HepG2 (cell line): ENCODE data around the gene SPACA4. TPM values are rescaled to one million over a fixed set of nuclear protein-coding genes. Genes with fewer than 3 reads are reported as not detected.
A peak's percentile ranks its signal among the peaks of the same experiment; 100 is the strongest.

Experiments
- ATAC-seq: fragments of 200-7000 bp; cut with Tn5 transposase; 3 replicates; pipeline ENCODE4 v1.9.1; 2020; ENCODE audit warnings: mild to moderate bottlenecking, moderate library complexity
- BruUV-seq: library from RNA; stranded (reverse); fragments of 400-500 nt; replicated peaks from 2 replicates; lab custom pipeline; 2021; lab: Mats Ljungman, UMichigan
- CTCF ChIA-PET: fragments of 300-600 bp; formaldehyde crosslinking; extraction: SDS; loops from one replicate; lab custom pipeline; 2021; ENCODE audit warnings: low total read pairs, inconsistent platforms, low intra/inter-chr PET ratio; lab: Yijun Ruan, JAX
- POLR2A ChIA-PET: fragments of 350-600 bp; sonication (Branson Sonifier 250); formaldehyde crosslinking; loops from one replicate; lab custom pipeline; 2020; ENCODE audit warnings: antibody characterized with exemption, inconsistent platforms; lab: Yijun Ruan, JAX
- DNase-seq: peaks from one replicate; pipeline ENCODE4 v3.0.0-alpha.2; 2015; ENCODE audit warnings: low spot score
- FAIRE-seq: peaks from 3 replicates; lab custom pipeline; 2011; peaks lifted over from hg19 to GRCh38; lab: Jason Lieb, UNC
- H2AFZ ChIP-seq: one replicate; pipeline ENCODE4 v1.6.1; 2011; ENCODE audit warnings: low read length, inconsistent platforms
- H3K27ac ChIP-seq: fragments of 300-600 bp; 3 replicates; pipeline ENCODE4 v1.8.0; 2011; ENCODE audit warnings: mixed run types, mild to moderate bottlenecking, mixed read lengths, low read length, inconsistent platforms; ENCODE audit not compliant: insufficient read depth; ENCODE audit errors: extremely low read length
- H3K27me3 ChIP-seq, 2 experiments: fragments of 200-600 bp in 1 of 2; 2 replicates in 1 of 2; 3 replicates in 1 of 2; pipeline versions ENCODE4 v1.6.0 to v1.8.0; 2011; ENCODE audit warnings: low read length in 2 of 2, mild to moderate bottlenecking in 2 of 2, moderate library complexity in 2 of 2, inconsistent platforms in 1 of 2; ENCODE audit not compliant: insufficient read depth in 2 of 2, control insufficient read depth in 1 of 2
- H3K36me3 ChIP-seq, 2 experiments: fragments of 200-600 bp in 1 of 2; replicated peaks in 1 of 2; 2 replicates in 1 of 2; 3 replicates in 1 of 2; pipeline versions ENCODE4 v1.5.1 to v1.8.0; 2011; ENCODE audit warnings: low read length in 2 of 2, inconsistent platforms in 1 of 2; ENCODE audit not compliant: insufficient read depth in 2 of 2, control insufficient read depth in 1 of 2
- H3K4me1 ChIP-seq: 2 replicates; pipeline ENCODE4 v1.5.1; 2012; ENCODE audit warnings: low read length, inconsistent platforms; ENCODE audit not compliant: insufficient read depth
- H3K4me2 ChIP-seq: 2 replicates; pipeline ENCODE4 v1.6.0; 2011; ENCODE audit warnings: low read depth, low read length, inconsistent platforms
- H3K4me3 ChIP-seq, 3 experiments: fragments of 200-600 bp in 1 of 3; sonication (generic), shearing (Covaris generic) in 1 of 3; replicated peaks in 1 of 3; 2 replicates each; pipeline ENCODE4 v1.5.1; 2011 to 2016; ENCODE audit warnings: low read length in 3 of 3, inconsistent platforms in 2 of 3, low read depth in 2 of 3, mild to moderate bottlenecking in 2 of 3, control low read depth in 1 of 3, mixed read lengths in 1 of 3; ENCODE audit not compliant: insufficient read depth in 1 of 3
- H3K79me2 ChIP-seq: one replicate; pipeline ENCODE4 v1.6.1; 2011; ENCODE audit warnings: low read length, inconsistent platforms; ENCODE audit not compliant: insufficient read depth
- H3K9ac ChIP-seq: 2 replicates; pipeline ENCODE4 v1.6.0; 2011; ENCODE audit warnings: mild to moderate bottlenecking, low read depth, low read length, inconsistent platforms; ENCODE audit not compliant: insufficient read depth
- H3K9me3 ChIP-seq: 2 replicates; pipeline ENCODE4 v1.5.1; 2012; ENCODE audit warnings: mild to moderate bottlenecking, low read length
- H4K20me1 ChIP-seq: 2 replicates; pipeline ENCODE4 v1.6.0; 2011; ENCODE audit warnings: inconsistent platforms, mild to moderate bottlenecking, low read length, moderate library complexity; ENCODE audit not compliant: insufficient read depth
- ARID5B ChIP-seq: IDR thresholded peaks from 2 replicates; pipeline ENCODE4 v1.4.0; 2020; ENCODE audit warnings: mild to moderate bottlenecking, missing genetic modification reagents
- KDM2A ChIP-seq: sonication (generic); formaldehyde crosslinking; IDR thresholded peaks from 2 replicates; pipeline ENCODE4 v1.4.0; 2020; ENCODE audit warnings: low read depth, missing genetic modification reagents, borderline replicate concordance
- KDM3A ChIP-seq: IDR thresholded peaks from 2 replicates; pipeline ENCODE4 v1.6.1; 2018; ENCODE audit warnings: low read depth, missing compliant biosample characterization
- PTBP1 ChIP-seq: fragments of 200-400 bp; formaldehyde crosslinking; IDR thresholded peaks from 2 replicates; pipeline ENCODE4 v1.6.1; 2018; ENCODE audit warnings: low read length, low read depth; ENCODE audit not compliant: poor library complexity, severe bottlenecking
- ZBTB7A ChIP-seq: sonication (generic); formaldehyde crosslinking; IDR thresholded peaks from 2 replicates; pipeline ENCODE4 v1.8.0; 2022; ENCODE audit warnings: mild to moderate bottlenecking, missing genetic modification reagents
- ZFY ChIP-seq: sonication (generic); formaldehyde crosslinking; IDR thresholded peaks from 2 replicates; pipeline ENCODE4 v1.4.0; 2020; ENCODE audit warnings: missing genetic modification reagents
- ZHX1 ChIP-seq: sonication (generic); formaldehyde crosslinking; IDR thresholded peaks from 2 replicates; pipeline ENCODE4 v1.8.1; 2022; ENCODE audit warnings: low read depth, mild to moderate bottlenecking, missing genetic modification reagents
- ZNF543 ChIP-seq: sonication (generic); formaldehyde crosslinking; IDR thresholded peaks from 2 replicates; pipeline ENCODE4 v1.4.0; 2020; ENCODE audit warnings: mild to moderate bottlenecking, missing genetic modification reagents
- ZNF552 ChIP-seq: sonication (generic); formaldehyde crosslinking; IDR thresholded peaks from 2 replicates; pipeline ENCODE4 v1.9.0; 2022; ENCODE audit warnings: missing genetic modification reagents, mild to moderate bottlenecking, borderline replicate concordance
- ZNF747 ChIP-seq: sonication (generic); formaldehyde crosslinking; IDR thresholded peaks from 2 replicates; pipeline ENCODE4 v1.8.1; 2023; ENCODE audit warnings: missing genetic modification reagents, mild to moderate bottlenecking, borderline replicate concordance
- ZNF749 ChIP-seq: sonication (generic); formaldehyde crosslinking; IDR thresholded peaks from 2 replicates; pipeline ENCODE4 v1.8.0; 2022; ENCODE audit warnings: mild to moderate bottlenecking, missing genetic modification reagents, moderate library complexity, borderline replicate concordance
- ZNF768 ChIP-seq: sonication (generic); formaldehyde crosslinking; IDR thresholded peaks from 2 replicates; pipeline ENCODE4 v1.4.0; 2020; ENCODE audit warnings: missing genetic modification reagents
- WGBS: methylation state at CpG from one replicate; pipeline ENCODE4 v1.1.6; 2017; ENCODE audit warnings: low lambda C conversion rate; 5-methylcytosine and 5-hydroxymethylcytosine counted together
- in situ Hi-C: cut with HindIII; loops from 2 replicates; pipeline ENCODE4 v1.10.0; 2017; ENCODE audit warnings: low pct_unique_long_range_greater_than_20kb; ENCODE audit not compliant: extremely low pct_ligation_motif_present
- intact Hi-C: fragments of 100-400 bp; cut with micrococcal nuclease; formaldehyde crosslinking; loops from one replicate; pipeline ENCODE4 v1.10.0; 2022; ENCODE audit not compliant: unreplicated experiment
- polyA plus RNA-seq, 8 experiments: library from polyadenylated mRNA; depleted of rRNA in 3 of 8; stranded (reverse) in 7 of 8; unstranded in 1 of 8; fragments of >200 nt; fragmentation: Illumina TruSeq in 4 of 8; extraction: Trizol in 4 of 8; gene quantifications; 2 replicates each; pipeline versions ENCODE4 v1.2.1 to v1.2.3, GENCODE V29; 2011 to 2016; ENCODE audit warnings: low read depth in 4 of 8, missing spikeins in 1 of 8, mixed read lengths in 1 of 8; ENCODE audit not compliant: insufficient read depth in 1 of 8
- total RNA-seq, 5 experiments: library from RNA; depleted of rRNA; stranded (reverse); fragments of >200 nt; fragmentation: Illumina TruSeq; extraction: Trizol; gene quantifications; 2 replicates each; pipeline ENCODE4 v1.2.3, GENCODE V29; 2016; ENCODE audit warnings: low read depth in 1 of 5

The SPACA4 gene
- total and polyA plus RNA-seq, 2 of the 13 experiments (the other 11 are each of a cell fraction or from before 2014, with no cell fraction given), result not detected

- TF ChIP-seq ARID5B (CRISPR knock-in tag), result no peak
- no peak for TF ChIP-seq ZNF552 (CRISPR knock-in tag)
- TF ChIP-seq ZNF747 (CRISPR knock-in tag), result no peak
Measured at GRCh38 chr19:48645620-48646000, 39.1 kb downstream of the SPACA4 start (continued).

- H3K27ac ChIP-seq, result no peak within 1 kb of the TSS
- CTCF ChIA-PET, result interaction anchor here (0.7 to 1.6 kb wide), 4 partner anchors 9 to 189 kb away, joined by 3 to 10 read pairs (median 5); partner anchors contain the start of gene DBP
- ATAC-seq (peak; percentile 92), FAIRE-seq (no peak), DNase-seq (peak; percentile 70)
- peak within 1 kb of the TSS; percentile 86 for H2AFZ ChIP-seq
- peak within 1 kb of the TSS; percentile 52 for H3K9ac ChIP-seq
- H3K79me2 ChIP-seq, result no peaks in the 10 kb centered on the region
- no peaks in the 10 kb centered on the region for H3K9me3 ChIP-seq
- intact Hi-C loops (loop anchor here (2.0 kb wide), 1 partner anchor 35 kb away; no protein-coding TSS in a partner anchor), in situ Hi-C loops (loop anchor here (5.0 kb wide), 2 partner anchors 141 to 196 kb away; no protein-coding TSS in a partner anchor)
- no TSS peak for BruUV-seq
- WGBS, result 1% methylated on average over 26 of the region's 33 CpGs
- peaks cover 0 to 1% of the 10 kb centered on the region in 2 experiments; a peak in 2 of 5 replicates for H3K27me3 ChIP-seq
- H3K36me3 ChIP-seq, result no peaks in the 10 kb centered on the region
- peak within 1 kb of the TSS; percentile 52 to 69 (median 59) for H3K4me3 ChIP-seq
- peaks cover 18% of the 10 kb centered on the region for H3K4me1 ChIP-seq
- H3K4me2 ChIP-seq, result peak within 1 kb of the TSS; percentile 88
- no peaks in the 10 kb centered on the region for H4K20me1 ChIP-seq
- POLR2A ChIA-PET, result interaction anchor here (1.2 to 3.4 kb wide), 8 partner anchors 9 to 161 kb away, joined by 3 to 16 read pairs (median 4); partner anchors contain the start of genes DBP, RPL18 and SPHK2
- no peak for TF ChIP-seq ZNF543 (CRISPR knock-in tag)
- TF ChIP-seq ZNF768 (CRISPR knock-in tag), result peak; percentile 13; the same call in 1 of the 2 replicates
- TF ChIP-seq PTBP1, result no peak
- no peak for TF ChIP-seq ZFY (CRISPR knock-in tag)
- no peak for TF ChIP-seq ZHX1 (CRISPR knock-in tag)
- peak; percentile 21; the same call in 1 of the 2 replicates for TF ChIP-seq ZBTB7A (CRISPR knock-in tag)
- TF ChIP-seq KDM2A (CRISPR knock-in tag), result peak; percentile 70; the same call in 1 of the 2 replicates
- no peak for TF ChIP-seq ZNF749
- peak; percentile 93; the same call in 1 of the 2 replicates for TF ChIP-seq KDM3A
Measured at GRCh38 chr19:48646001-48646721, 39.6 kb downstream of the SPACA4 start, which contains the start of gene CA11. CA11 (minus strand) TSS chr19:48646187; CDS start chr19:48645632, 555 bp downstream.
